ENCODE results near the gene TMEM165.

Gene TMEM165

GRCh38 chr4:55469979-55470378 lies 74.2 kb downstream of the TMEM165 start:
- DNase-seq (ENCODE audit: insufficient read length, low spot score) = no peak
- no peak for FAIRE-seq
- TF ChIP-seq POLR2AphosphoS5 (IDR thresholded peaks at IDR 0.05; ENCODE audit: low read depth, low read length) (no peak), POLR2A (IDR thresholded peaks at IDR 0.05; ENCODE audit: low read depth, low read length) (no peak), POU2F2 (IDR thresholded peaks at IDR 0.05; ENCODE audit: low read depth, low read length) (no peak), SPI1 (IDR thresholded peaks at IDR 0.05; ENCODE audit: low read depth, low read length) (no peak), PAX5 (IDR thresholded peaks at IDR 0.05; ENCODE audit: insufficient read depth, low read length, severe bottlenecking) (no peak), TAF1 (IDR thresholded peaks at IDR 0.05; ENCODE audit: low read depth, low read length) (no peak)
